ENCODE measurements around the gene C3orf18.

Gene C3orf18

GRCh38 chr3:50512131-50512530 lies 55.4 kb downstream of the C3orf18 start:
- TF ChIP-seq NFRKB (IDR thresholded peaks at IDR 0.05) (no peak), LEF1 (IDR thresholded peaks at IDR 0.05; ENCODE audit: borderline replicate concordance) (no peak), ARNT (IDR thresholded peaks at IDR 0.05) (no peak), TARDBP (IDR thresholded peaks at IDR 0.05) (no peak), BHLHE40 (IDR thresholded peaks at IDR 0.05; ENCODE audit: borderline replicate concordance) (no peak), FOXA1 (IDR thresholded peaks at IDR 0.05) (no peak), SP1 (IDR thresholded peaks at IDR 0.05) (no peak), HDGF (IDR thresholded peaks at IDR 0.05; ENCODE audit: borderline replicate concordance) (no peak), FOXM1 (IDR thresholded peaks at IDR 0.05; ENCODE audit: borderline replicate concordance) (no peak), ZNF384 (IDR thresholded peaks at IDR 0.05) (no peak), ELF4 (IDR thresholded peaks at IDR 0.05) (no peak), SUZ12 (IDR thresholded peaks at IDR 0.05) (no peak)
- ChIA-PET POLR2A (interaction anchor here (1.4 kb wide), 1 partner anchor 10 kb away, joined by 3 read pairs; no protein-coding TSS in a partner anchor), CTCF (no interaction called here)
- no peak for DNase-seq (ENCODE audit: extremely low spot score)

- no peak for DNase-seq (ENCODE audit: extremely low spot score)
- TF ChIP-seq TARDBP (IDR thresholded peaks at IDR 0.05) (no peak), PKNOX1 (IDR thresholded peaks at IDR 0.05) (no peak), LEF1 (IDR thresholded peaks at IDR 0.05; ENCODE audit: borderline replicate concordance) (no peak), FOXA1 (IDR thresholded peaks at IDR 0.05) (no peak), L3MBTL2 (conservative IDR thresholded peaks at IDR 0.05) (no peak), SP1 (IDR thresholded peaks at IDR 0.05) (no peak), NFRKB (IDR thresholded peaks at IDR 0.05) (no peak), FOXK2 (IDR thresholded peaks at IDR 0.05) (no peak), ZNF384 (IDR thresholded peaks at IDR 0.05) (no peak), HDGF (IDR thresholded peaks at IDR 0.05; ENCODE audit: borderline replicate concordance) (no peak), CTBP1 (IDR thresholded peaks at IDR 0.05; ENCODE audit: borderline replicate concordance) (no peak), ARNT (IDR thresholded peaks at IDR 0.05) (no peak), ELF4 (IDR thresholded peaks at IDR 0.05) (no peak), SUZ12 (IDR thresholded peaks at IDR 0.05) (no peak), BHLHE40 (IDR thresholded peaks at IDR 0.05; ENCODE audit: borderline replicate concordance) (no peak), FOXM1 (IDR thresholded peaks at IDR 0.05; ENCODE audit: borderline replicate concordance) (no peak)
- ChIA-PET CTCF (no interaction called here), POLR2A (interaction anchor here (1.1 kb wide), 1 partner anchor 142 kb away, joined by 3 read pairs; no protein-coding TSS in a partner anchor)
Observed at GRCh38 chr3:50510325-50510724, 57.2 kb downstream of the C3orf18 start.

GRCh38 chr3:50509715-50510114 lies 57.8 kb downstream of the C3orf18 start:
- DNase-seq (ENCODE audit: extremely low spot score), result no peak
- ChIA-PET POLR2A (interaction anchor here (1.1 to 1.2 kb wide), 2 partner anchors 10 to 141 kb away, joined by 3 to 4 read pairs; no protein-coding TSS in a partner anchor), CTCF (no interaction called here)
- TF ChIP-seq FOXM1 (IDR thresholded peaks at IDR 0.05; ENCODE audit: borderline replicate concordance), result no peak
- no peak for TF ChIP-seq HDGF (IDR thresholded peaks at IDR 0.05; ENCODE audit: borderline replicate concordance)
- no peak for TF ChIP-seq SP1 (IDR thresholded peaks at IDR 0.05)
- no peak for TF ChIP-seq LEF1 (IDR thresholded peaks at IDR 0.05; ENCODE audit: borderline replicate concordance)
- TF ChIP-seq CTBP1 (IDR thresholded peaks at IDR 0.05; ENCODE audit: borderline replicate concordance), result no peak
- no peak for TF ChIP-seq SUZ12 (IDR thresholded peaks at IDR 0.05)
- TF ChIP-seq TARDBP (IDR thresholded peaks at IDR 0.05), result no peak
- TF ChIP-seq FOXA1 (IDR thresholded peaks at IDR 0.05), result no peak
- no peak for TF ChIP-seq FOXK2 (IDR thresholded peaks at IDR 0.05)
- TF ChIP-seq NFRKB (IDR thresholded peaks at IDR 0.05), result no peak
- TF ChIP-seq ARNT (IDR thresholded peaks at IDR 0.05), result no peak
- TF ChIP-seq ZNF384 (IDR thresholded peaks at IDR 0.05), result no peak
- TF ChIP-seq ELF4 (IDR thresholded peaks at IDR 0.05), result no peak
- no peak for TF ChIP-seq L3MBTL2 (conservative IDR thresholded peaks at IDR 0.05)
- no peak for TF ChIP-seq PKNOX1 (IDR thresholded peaks at IDR 0.05)
- no peak for TF ChIP-seq BHLHE40 (IDR thresholded peaks at IDR 0.05; ENCODE audit: borderline replicate concordance)

GRCh38 chr3:50508821-50509220 lies 58.7 kb downstream of the C3orf18 start:
- POLR2A ChIA-PET, result interaction anchor here (1.2 kb wide), 1 partner anchor 9 kb away, joined by 4 read pairs; no protein-coding TSS in a partner anchor
- CTCF ChIA-PET, result no interaction called here
- TF ChIP-seq SP1 (IDR thresholded peaks at IDR 0.05), result no peak
- no peak for DNase-seq (ENCODE audit: extremely low spot score)
